Chondrocyte (in vitro differentiated cells): Measurements from ENCODE around the gene NAT10. TPM values are rescaled to one million over a fixed set of nuclear protein-coding genes. Genes with fewer than 3 reads are reported as not detected.

Experiments
- DNase-seq: peaks from one replicate; pipeline ENCODE4 v3.0.0; 2021; ENCODE audit warnings: mixed read lengths, low spot score
- H3K27ac Mint-ChIP-seq: one replicate; pipeline ENCODE4 v1.8.0; 2021; ENCODE audit warnings: mild to moderate bottlenecking, moderate library complexity, mixed read lengths; ENCODE audit not compliant: unreplicated experiment
- H3K27me3 Mint-ChIP-seq: 2 replicates; pipeline ENCODE4 v1.8.0; 2021; ENCODE audit warnings: low read depth, mixed read lengths
- H3K36me3 Mint-ChIP-seq: 2 replicates; pipeline ENCODE4 v1.8.0; 2021; ENCODE audit warnings: low read depth, mixed read lengths
- H3K4me1 Mint-ChIP-seq: 2 replicates; pipeline ENCODE4 v1.8.0; 2021; ENCODE audit warnings: low read depth, mild to moderate bottlenecking, mixed read lengths
- H3K4me3 Mint-ChIP-seq: one replicate; pipeline ENCODE4 v1.8.0; 2021; ENCODE audit warnings: mild to moderate bottlenecking, moderate library complexity, mixed read lengths; ENCODE audit not compliant: unreplicated experiment
- H3K9me3 Mint-ChIP-seq: 2 replicates; pipeline ENCODE4 v1.8.0; 2021; ENCODE audit warnings: low read depth, mixed read lengths
- CTCF ChIP-seq: fragments of 200-600 bp; sonication (generic); IDR thresholded peaks from 2 replicates; pipeline ENCODE4 v1.5.0; 2021; ENCODE audit warnings: antibody characterized with exemption, mild to moderate bottlenecking, moderate library complexity
- total RNA-seq: library from RNA; stranded (reverse); gene quantifications from 3 replicates; pipeline ENCODE4 v1.2.1, GENCODE V29; 2021

NAT10 gene
- total RNA-seq, 1 donor from 2014 or later = 25.8 TPM

- Mint-ChIP-seq H3K4me1 (no peaks in the 10 kb centered on the region), H3K9me3 (no peaks in the 10 kb centered on the region), H3K36me3 (peaks cover 44% of the 10 kb centered on the region), H3K27ac (no peak overlapping the region), H3K27me3 (no peaks in the 10 kb centered on the region), H3K4me3 (no peak overlapping the region)
- DNase-seq = no peak
- TF ChIP-seq CTCF = no peak
Measured at GRCh38 chr11:34124885-34125668, 19.6 kb downstream of the NAT10 start.

DNA sequence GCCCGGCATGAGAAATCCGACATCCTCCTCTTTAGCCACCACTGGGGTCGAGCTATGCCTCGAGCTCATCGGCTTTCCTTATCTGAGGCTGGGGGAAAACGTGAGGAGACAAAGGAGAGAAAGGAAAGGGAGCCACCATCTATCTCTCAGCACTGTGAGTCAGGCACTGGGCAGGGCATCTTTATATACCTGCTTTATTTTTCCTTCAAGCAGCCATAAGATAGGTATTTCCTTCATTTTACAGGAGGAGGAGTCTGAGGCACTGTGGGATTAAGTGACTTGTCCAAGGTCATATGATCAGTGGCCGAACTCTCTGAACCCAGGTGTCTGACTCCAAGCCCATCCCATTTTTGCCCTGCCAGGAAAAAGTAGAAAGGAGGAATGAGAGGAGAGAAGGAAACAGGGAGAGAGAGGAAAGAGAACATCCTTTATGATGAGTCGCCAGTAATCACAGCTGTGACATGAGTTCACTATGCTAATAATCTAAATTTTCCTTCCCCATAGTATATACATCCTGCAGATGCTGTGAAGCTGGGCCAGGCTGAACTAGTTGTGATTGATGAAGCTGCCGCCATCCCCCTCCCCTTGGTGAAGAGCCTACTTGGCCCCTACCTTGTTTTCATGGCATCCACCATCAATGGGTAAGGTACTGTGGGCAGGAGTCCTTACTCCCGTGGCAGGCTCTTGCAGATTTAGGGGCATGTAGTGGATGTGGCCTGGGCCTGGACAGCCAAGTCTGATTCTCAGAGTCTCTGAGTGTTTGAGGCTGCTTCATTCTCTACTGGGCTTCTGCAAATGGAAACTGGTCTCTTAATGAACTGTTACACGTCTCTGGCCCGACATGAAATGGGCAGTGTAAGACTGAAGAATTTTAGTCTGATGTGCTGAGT, 21.8 kb downstream of the NAT10 start:
- H3K4me1 Mint-ChIP-seq = no peaks in the 10 kb centered on the region
- TF ChIP-seq CTCF = no peak
- H3K9me3 Mint-ChIP-seq = no peaks in the 10 kb centered on the region
- no peaks in the 10 kb centered on the region for H3K27me3 Mint-ChIP-seq
- H3K27ac Mint-ChIP-seq = no peak overlapping the region
- H3K4me3 Mint-ChIP-seq = no peak overlapping the region
- DNase-seq = no peak
- H3K36me3 Mint-ChIP-seq = peaks cover 40% of the 10 kb centered on the region

DNA sequence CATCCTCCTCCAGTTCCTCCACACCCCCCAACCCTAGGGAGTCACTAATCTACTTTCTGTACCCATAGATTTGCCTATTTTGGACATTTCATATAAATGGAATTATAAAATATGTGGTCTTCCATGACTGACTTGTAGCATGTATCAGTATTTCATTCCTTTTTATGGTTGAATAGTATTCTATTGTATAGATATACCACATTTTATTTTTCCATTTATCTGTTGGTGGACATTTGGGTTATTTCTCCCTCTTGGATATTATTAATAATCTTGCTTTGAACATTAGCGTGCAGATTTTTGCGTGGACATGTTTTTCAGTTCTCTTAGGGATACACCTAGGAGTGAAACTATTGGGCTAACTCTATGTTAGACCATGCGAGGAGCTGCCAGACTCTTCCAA, 23.4 kb downstream of the NAT10 start:
- no peak overlapping the region for H3K4me3 Mint-ChIP-seq
- H3K27ac Mint-ChIP-seq = no peak overlapping the region
- H3K4me1 Mint-ChIP-seq = no peaks in the 10 kb centered on the region
- no peaks in the 10 kb centered on the region for H3K27me3 Mint-ChIP-seq
- no peak for TF ChIP-seq CTCF
- H3K36me3 Mint-ChIP-seq = peaks cover 40% of the 10 kb centered on the region
- no peak for DNase-seq
- no peaks in the 10 kb centered on the region for H3K9me3 Mint-ChIP-seq

GRCh38 chr11:34132261-34132965, 27.0 kb downstream of the NAT10 start:
- Mint-ChIP-seq H3K27ac (no peak overlapping the region), H3K27me3 (no peaks in the 10 kb centered on the region), H3K4me1 (no peaks in the 10 kb centered on the region), H3K4me3 (no peak overlapping the region), H3K9me3 (no peaks in the 10 kb centered on the region), H3K36me3 (peaks cover 43% of the 10 kb centered on the region)
- DNase-seq = no peak
- TF ChIP-seq CTCF = no peak

- Mint-ChIP-seq H3K36me3 (peaks cover 49% of the 10 kb centered on the region), H3K27ac (no peak overlapping the region), H3K4me1 (no peaks in the 10 kb centered on the region), H3K4me3 (no peak overlapping the region), H3K27me3 (no peaks in the 10 kb centered on the region), H3K9me3 (no peaks in the 10 kb centered on the region)
- no peak for DNase-seq
- no peak for TF ChIP-seq CTCF
Measured at GRCh38 chr11:34134765-34135164, 29.3 kb downstream of the NAT10 start.
